Measurements from ENCODE around the gene DHDH.
"Not testable (repeated sequence)": the region's sequence is repeated elsewhere in the genome, so short reads cannot be mapped to it uniquely, and the experiment has no call there.

Gene DHDH

GRCh38 chr19:48915757-48916156, 17.7 kb upstream of the DHDH start:
- DNase-seq (ENCODE audit: low spot score), result no peak

GRCh38 chr19:48918071-48918470, 15.4 kb upstream of the DHDH start:
- no peak for DNase-seq (ENCODE audit: low spot score)

DNA sequence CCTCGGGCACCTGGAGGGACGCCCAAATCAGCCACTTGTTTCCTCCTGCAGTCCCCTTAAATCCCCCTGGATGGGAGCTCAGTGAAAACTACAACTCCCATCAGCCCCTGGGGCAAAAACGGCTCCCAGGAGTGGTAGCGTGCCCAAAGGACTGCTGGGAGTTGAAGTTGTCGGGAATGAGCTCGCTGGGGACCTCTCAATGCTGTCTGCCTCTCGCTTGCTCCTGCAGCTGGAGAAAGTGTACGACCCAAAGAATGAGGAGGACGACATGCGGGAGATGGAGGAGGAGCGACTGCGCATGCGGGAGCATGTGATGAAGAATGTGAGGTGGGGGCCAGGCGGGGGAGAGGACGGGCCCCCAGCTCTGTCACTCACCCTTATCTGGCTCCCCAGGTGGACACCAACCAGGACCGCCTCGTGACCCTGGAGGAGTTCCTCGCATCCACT, 14.7 kb upstream of the DHDH start:
- DNase-seq (ENCODE audit: low spot score), result peak; percentile 36

GRCh38 chr19:48919271-48919670, 14.2 kb upstream of the DHDH start:
- DNase-seq (ENCODE audit: low spot score), result not testable (repeated sequence)

DNA sequence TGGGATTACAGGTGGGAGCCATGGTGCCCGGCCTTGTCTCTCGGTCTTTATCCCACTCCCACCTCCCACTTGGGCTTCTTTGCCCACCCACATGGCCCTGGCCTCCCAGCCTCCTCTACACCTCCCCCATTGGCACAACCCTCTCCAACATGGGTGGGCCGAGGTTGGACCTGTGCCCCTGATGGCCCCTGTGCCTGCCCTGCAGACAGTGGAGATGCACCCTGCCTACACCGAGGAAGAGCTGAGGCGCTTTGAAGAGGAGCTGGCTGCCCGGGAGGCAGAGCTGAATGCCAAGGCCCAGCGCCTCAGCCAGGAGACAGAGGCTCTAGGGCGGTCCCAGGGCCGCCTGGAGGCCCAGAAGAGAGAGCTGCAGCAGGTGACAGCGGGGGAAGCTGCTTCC, 12.6 kb upstream of the DHDH start:
- no peak for DNase-seq (ENCODE audit: low spot score)

DNA sequence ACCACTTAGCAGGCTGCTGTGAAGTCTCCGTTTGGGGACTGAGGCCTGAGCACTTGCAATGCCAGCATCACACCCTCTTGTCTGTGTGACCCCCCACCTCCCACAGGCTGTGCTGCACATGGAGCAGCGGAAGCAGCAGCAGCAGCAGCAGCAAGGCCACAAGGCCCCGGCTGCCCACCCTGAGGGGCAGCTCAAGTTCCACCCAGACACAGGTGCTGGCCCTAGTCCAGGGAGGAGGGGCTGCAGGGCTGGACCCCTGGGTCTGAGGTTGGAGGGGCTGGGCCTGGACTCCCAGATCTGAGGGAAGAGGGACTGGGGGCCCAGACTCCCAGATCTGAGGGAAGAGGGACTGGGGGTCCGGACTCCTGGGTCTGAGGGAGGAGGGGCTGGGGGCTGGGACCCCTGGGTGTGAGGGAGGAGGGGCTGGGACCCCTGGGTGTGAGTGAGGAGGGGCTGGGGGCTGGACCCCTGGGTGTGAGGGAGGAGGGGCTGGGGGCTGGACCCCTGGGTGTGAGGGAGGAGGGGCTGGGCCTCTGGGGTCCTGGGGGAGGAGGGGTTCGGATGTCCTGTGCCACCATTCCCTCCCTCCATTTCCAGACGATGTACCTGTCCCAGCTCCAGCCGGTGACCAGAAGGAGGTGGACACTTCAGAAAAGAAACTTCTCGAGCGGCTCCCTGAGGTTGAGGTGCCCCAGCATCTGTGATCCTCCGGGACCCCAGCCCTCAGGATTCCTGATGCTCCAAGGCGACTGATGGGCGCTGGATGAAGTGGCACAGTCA, 11.6 kb upstream of the DHDH start:
- no peak for DNase-seq (ENCODE audit: low spot score)

DNA sequence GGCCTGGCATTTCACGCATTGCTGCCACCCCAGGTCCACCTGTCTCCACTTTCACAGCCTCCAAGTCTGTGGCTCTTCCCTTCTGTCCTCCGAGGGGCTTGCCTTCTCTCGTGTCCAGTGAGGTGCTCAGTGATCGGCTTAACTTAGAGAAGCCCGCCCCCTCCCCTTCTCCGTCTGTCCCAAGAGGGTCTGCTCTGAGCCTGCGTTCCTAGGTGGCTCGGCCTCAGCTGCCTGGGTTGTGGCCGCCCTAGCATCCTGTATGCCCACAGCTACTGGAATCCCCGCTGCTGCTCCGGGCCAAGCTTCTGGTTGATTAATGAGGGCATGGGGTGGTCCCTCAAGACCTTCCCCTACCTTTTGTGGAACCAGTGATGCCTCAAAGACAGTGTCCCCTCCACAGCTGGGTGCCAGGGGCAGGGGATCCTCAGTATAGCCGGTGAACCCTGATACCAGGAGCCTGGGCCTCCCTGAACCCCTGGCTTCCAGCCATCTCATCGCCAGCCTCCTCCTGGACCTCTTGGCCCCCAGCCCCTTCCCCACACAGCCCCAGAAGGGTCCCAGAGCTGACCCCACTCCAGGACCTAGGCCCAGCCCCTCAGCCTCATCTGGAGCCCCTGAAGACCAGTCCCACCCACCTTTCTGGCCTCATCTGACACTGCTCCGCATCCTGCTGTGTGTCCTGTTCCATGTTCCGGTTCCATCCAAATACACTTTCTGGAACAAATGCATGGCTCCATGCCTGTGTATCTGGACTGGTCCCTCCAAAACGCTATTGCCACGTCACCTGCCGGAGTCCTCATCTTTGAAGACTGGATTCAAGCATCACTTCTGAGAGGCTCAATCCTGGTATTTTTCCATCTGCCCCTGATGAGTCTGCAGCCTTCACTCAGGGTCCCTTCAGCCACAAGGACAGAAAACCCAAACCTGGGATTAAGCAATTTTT, 10.7 kb upstream of the DHDH start:
- DNase-seq (ENCODE audit: low spot score), result no peak

DNA sequence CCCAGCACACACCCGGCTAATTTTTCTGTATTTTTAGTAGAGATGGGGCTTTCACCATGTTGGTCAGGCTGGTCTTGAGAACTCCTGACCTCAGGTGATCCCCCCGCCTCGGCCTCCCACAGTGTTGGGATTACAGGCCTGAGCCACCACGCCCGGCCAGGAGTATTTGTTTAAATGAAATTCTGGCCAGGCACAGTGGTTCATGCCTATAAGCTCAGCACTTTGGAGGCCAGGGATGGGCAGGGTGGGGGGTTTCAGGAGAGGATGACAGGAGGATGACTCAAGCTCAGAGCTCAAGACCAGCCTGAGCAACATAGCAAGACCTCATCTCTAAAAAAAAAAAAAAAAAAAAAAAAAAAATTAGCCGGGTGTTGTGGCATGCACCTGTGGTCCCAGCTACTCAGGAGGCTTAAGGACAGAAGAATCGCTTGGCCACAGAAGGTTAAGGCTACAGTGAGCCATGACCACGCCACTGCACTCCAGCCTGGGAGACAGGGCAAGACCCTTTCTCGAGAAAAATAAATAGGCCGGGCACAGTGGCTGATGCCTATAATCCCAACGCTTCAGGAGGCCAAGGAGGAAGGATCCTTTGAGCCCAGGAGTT, 8.2 kb upstream of the DHDH start:
- DNase-seq (ENCODE audit: low spot score), result peak; percentile 71

GRCh38 chr19:48925890-48926289, 7.6 kb upstream of the DHDH start:
- DNase-seq (ENCODE audit: low spot score), result not testable (repeated sequence)

GRCh38 chr19:48926909-48927308, 6.6 kb upstream of the DHDH start:
- peak; percentile 85 for DNase-seq (ENCODE audit: low spot score)

GRCh38 chr19:48927692-48928091, 5.8 kb upstream of the DHDH start:
- not testable (repeated sequence) for DNase-seq (ENCODE audit: low spot score)

DNA sequence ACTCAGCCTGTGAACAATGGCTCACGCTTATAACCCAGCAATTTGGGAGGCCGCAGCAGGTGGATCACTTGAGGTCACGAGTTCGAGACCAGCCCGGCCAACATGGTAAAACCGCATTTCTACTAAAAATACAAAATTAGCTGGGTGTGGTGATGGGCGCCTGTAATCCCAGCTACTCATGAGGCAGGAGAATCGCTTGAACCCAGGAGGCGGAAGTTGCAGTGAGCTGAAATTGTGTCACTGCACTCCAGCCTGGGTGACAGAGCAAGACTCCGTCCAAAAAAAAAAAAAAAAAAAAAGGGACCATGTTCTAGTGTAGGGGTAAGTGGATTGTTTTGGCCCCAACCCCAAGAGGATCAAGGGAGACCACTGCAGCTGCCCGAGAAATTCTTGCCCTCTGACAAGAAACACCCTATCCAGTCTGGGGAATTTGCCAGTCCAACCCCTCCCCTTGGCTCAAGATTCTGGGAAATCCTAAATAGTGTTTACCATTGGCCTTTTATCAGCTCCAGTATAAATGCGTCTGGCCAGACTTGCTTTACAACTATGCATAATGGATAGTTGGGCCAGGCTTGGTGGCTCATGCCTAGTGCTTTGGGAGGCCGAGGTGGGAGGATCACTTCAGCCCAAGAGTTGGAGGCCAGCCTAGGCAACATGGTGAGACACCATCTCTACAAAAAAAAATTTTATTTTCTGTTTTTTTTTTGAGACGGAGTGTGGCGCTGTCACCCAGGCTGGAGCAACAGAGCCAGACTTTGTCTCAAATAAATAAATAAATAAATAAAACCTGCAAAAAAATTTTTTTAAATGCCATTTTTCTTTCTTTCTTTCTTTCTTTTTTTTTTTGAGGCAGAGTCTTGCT, 5.1 kb upstream of the DHDH start:
- no peak for DNase-seq (ENCODE audit: low spot score)

- no peak for DNase-seq (ENCODE audit: low spot score)
These were observed 1.3 kb downstream of the DHDH start for GRCh38 chr19:48934837-48935236.

GRCh38 chr19:48935864-48936263, 2.4 kb downstream of the DHDH start:
- no peak for DNase-seq (ENCODE audit: low spot score)

DNA sequence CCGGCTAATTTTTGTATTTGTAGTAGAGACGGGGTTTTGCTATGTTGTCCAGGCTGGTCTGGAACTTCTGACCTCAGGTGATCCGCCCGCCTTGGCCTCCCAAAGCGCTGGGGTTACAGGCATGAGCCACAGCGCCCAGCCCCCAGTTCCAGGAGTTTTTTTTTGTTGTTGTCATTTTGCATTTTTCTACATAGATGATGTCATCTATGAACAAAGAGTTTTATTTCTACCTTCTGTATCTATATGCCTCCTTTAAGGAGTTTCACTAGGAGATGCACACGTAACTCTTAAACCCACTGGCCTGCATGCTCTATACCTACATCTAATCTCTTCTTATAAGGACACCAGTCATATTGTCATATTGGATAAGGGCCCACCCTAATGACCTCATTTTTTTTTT, 4.8 kb downstream of the DHDH start:
- no peak for DNase-seq (ENCODE audit: low spot score)

- no peak for DNase-seq (ENCODE audit: low spot score)
These were observed 7.4 kb downstream of the DHDH start for GRCh38 chr19:48940902-48941301.

GRCh38 chr19:48943081-48943480, 9.6 kb downstream of the DHDH start:
- no peak for DNase-seq (ENCODE audit: low spot score)

DNA sequence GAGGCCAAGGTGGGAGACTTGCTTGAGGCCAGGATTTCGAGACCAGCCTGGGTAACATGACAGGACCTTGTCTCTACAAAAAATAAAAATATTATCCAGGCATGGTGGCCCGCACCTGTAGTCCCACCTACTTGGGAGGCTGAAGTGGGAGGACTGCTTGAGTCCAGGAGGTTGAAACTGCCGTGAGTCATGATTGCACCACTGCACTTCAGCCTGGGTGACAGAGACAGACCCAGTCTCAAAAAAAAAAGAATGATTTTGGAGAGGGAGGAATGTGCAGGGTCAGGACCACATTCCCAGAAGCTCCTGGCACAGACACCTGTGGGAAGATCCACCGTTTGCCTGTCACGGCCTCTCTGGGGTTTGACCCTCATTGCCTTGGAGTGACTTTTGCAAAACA, 11.9 kb downstream of the DHDH start:
- DNase-seq (ENCODE audit: low spot score), result no peak

GRCh38 chr19:48945817-48946216, 12.3 kb downstream of the DHDH start:
- no peak for DNase-seq (ENCODE audit: low spot score)

DNA sequence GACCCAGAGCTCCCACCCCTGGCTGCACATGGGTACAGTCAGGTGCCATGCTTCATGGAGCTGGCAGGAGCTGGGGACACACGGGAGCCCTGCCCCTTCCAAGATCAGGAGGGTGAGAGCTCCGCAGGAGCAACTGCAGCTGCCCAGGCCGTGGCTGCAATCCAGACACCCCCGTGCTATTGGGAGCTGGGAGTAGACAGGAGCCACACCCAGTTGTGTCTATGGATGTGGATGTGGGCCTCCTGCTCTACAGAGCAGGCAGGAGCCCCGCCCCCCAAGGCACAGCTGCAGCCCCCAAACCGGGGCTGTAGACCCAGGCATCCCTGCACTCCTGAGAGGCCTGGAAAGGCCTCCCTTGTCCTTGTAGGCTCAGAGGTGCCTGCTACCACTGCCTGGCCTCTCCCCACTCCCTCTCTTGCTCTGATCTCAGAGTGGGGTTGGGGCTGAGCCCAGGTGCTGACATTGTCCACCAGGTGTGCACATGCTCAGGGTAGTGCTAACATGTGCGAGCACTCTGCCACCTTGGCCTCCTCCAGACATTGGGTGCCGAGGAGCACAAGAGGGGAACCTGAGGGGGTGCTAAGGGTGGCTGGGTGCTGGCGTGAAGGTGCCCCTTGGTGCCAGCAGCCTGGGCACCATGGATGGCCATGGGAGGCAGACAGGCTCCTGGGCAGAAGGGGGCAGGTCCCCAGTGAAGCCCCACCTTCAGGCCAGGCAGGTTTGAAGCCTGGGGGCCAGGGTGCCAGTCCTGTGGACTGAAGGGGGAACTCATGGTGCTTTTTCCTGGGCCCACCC, 13.2 kb downstream of the DHDH start:
- DNase-seq (ENCODE audit: low spot score), result no peak

DNA sequence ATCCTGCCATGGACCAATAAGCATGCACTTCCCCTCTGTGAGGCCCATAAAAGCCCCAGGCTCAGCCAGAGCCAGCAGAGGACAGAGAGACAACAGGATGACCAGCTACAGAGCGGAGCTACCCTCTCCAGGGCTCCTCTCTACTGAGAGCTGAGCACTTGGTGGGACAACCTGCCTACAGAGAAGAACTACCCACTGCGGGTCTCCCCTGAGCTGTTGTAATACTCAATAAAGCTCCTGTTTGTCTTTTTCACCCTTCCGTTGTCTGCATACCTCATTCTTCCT, 13.7 kb downstream of the DHDH start:
- DNase-seq (ENCODE audit: low spot score), result no peak
